NCI-H748 (cell line): Measurements from ENCODE around the gene SP8.

Experiments
- DNase-seq: peaks from one replicate; lab custom pipeline; 2025; ENCODE audit not compliant: unreplicated experiment; lab: John Stamatoyannopoulos, UW

The SP8 gene

DNA sequence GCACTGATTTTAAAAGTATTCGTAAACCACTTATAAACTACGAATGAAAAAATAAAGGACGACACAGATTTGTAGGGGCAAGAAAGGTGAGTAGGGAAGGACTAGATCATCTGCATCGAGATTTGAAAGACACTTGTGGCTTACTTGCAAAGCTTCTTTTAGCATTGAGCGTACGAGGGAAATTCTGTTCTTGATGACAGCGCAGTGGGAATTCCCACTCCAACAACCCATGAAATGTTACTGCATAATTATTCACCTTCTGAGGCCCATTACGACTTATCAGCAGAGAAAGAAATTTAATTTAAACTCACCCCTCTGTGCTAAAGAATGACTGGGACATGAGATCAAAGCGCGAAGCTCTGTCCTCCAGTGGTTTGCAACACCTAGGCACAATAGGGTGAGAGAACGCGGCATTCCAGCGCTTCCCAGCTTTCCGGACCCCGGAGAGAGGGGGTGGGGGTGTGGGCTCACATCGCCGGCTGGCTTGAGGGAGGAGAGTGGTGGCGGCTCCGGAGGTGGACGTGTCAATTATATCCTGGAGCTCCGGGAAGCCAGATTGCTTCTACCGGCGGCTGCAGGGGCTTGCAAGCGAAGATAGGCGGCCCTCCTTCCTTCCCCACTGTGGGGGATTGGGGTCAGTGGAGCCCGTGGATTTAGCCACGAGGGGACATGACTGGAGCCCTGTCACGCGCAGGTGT, 10.3 kb downstream of the SP8 start:
- no peak for DNase-seq

- DNase-seq, result no peak
Measured at GRCh38 chr7:20754001-20754400, 32.7 kb downstream of the SP8 start.

- no peak for DNase-seq
Measured at GRCh38 chr7:20749906-20750305, 36.8 kb downstream of the SP8 start.

- no peak for DNase-seq
Measured at GRCh38 chr7:20748853-20749252, 37.8 kb downstream of the SP8 start.

- no peak for DNase-seq
Measured at GRCh38 chr7:20747001-20747400, 39.7 kb downstream of the SP8 start.

DNA sequence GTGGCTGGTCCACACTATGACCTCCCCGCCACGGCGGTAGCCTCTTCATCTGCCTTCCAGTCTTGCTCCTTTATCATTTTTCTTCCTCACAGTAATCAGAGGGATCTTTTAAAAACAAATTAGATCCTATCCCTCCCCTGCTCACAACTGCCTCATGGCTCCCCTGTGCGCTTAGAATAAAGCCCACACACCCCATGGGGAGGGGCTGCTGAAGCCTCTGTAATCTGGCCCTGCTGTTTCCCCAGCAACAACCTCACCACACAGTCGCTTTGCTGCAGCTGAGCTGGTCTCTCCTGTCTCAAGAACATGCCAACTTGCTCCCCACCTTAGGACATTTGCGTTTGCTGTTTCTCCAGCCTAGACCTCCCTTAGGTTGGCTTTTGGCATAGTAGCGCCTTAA, 41.0 kb downstream of the SP8 start:
- peak; percentile 36 for DNase-seq

- peak; percentile 73 for DNase-seq
Measured at GRCh38 chr7:20744954-20745446, 41.7 kb downstream of the SP8 start.

- no peak for DNase-seq
Measured at GRCh38 chr7:20742913-20743312, 43.8 kb downstream of the SP8 start.

- no peak for DNase-seq
Measured at GRCh38 chr7:20741801-20742200, 44.9 kb downstream of the SP8 start.

DNA sequence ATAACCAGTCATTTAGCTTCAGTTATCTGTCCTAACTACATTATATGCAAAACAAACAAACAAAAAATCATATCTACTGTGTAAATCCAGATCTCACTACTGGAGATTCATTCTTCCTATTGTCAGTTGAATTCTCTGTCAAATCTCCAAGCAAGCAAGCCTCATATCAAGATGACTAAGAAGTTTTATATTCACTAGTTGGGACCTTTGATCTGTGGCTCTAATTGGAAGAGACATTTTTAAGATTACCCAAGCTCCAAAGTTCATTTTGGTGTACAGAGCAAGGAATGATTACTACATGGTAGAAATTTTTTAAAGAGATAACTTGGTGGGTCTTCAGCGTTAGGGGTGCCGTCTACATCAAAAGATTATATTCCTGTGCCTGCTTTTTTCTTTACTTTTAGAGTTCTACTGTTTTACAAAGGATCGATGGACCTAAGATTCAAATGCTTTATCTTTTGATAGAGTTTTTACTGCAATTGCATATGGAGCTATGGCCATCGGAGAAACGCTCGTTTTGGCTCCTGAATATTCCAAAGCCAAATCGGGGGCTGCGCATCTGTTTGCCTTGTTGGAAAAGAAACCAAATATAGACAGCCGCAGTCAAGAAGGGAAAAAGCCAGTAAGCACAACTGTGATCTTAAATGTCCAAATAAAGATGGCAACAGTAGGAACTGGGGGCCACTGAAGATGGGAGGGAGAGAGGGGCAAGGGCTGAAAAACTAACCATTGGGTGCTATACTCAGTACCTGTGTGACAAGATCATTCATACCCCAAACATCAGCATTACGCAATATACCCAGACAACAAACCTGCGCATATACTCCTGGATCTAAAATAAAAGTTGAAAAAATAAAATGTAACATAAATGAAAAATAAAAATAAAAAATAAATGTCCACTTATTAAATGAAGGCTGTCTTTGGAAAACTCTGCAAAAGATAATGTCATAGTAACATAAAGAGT, 47.9 kb downstream of the SP8 start:
- DNase-seq, result no peak

GRCh38 chr7:20737840-20738448, 48.7 kb downstream of the SP8 start:
- DNase-seq, result peak; percentile 61

- DNase-seq, result peak; percentile 11
Measured at GRCh38 chr7:20735346-20736065, 51.2 kb downstream of the SP8 start.
